Inferior parietal cortex (tissue), 1 donor: ENCODE results near the gene EMC7.

ENCODE experiments used
- DNase-seq: peaks from one replicate; pipeline ENCODE4 v3.0.0-alpha.2; 2016; ENCODE audit errors: extremely low spot score

Gene EMC7

DNA sequence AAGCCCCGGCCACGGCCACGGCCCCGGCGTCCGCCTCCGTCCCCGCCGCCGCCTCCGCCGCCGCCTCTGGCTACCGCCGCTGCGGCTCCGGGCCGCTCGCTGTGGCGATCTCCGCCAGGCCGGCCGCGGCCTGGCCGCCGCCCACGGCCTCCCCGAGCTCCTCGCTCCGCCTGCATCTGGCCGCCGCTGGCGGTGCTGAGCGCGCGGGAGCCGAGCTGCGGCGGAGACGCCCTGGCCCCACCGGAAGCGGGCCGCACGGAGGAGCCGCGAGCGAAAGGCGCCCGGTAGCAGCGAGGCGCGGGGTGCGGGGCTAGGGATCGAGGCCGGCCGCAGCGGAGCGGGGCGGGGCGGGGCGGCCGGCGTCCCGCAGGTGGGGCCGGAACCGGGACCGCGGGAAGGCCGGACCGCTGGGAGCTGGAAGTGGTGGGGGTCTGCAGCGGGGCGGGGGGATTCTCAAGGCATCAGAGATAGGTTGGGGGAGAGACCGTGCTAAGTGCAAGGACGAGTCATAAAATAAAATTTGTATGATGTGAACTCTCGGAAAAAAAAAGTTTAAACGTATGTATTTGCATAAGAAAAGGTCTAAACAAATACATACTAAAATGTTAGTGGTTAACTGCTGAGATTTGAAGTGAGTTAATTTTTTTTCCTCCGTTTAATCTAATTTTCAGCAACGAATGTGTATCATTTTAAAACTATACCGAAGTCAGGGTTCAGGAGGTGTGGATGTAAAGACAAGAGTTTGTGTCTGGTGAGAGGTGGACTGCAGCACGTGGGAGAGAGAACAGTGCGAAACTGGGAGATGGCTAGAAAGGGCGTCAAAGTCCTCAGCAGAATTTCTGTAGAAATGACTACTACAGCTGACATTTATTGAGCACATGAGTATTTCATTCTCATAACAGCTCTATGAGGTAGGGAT lies 62.5 kb downstream of the EMC7 start, which contains the start of gene AVEN:
Gene AVEN, minus strand, starts transcription at position 334 of the 919 bp plus-strand sequence. Its CDS starts 158 bp downstream, at position 176.
- no peak for DNase-seq

DNA sequence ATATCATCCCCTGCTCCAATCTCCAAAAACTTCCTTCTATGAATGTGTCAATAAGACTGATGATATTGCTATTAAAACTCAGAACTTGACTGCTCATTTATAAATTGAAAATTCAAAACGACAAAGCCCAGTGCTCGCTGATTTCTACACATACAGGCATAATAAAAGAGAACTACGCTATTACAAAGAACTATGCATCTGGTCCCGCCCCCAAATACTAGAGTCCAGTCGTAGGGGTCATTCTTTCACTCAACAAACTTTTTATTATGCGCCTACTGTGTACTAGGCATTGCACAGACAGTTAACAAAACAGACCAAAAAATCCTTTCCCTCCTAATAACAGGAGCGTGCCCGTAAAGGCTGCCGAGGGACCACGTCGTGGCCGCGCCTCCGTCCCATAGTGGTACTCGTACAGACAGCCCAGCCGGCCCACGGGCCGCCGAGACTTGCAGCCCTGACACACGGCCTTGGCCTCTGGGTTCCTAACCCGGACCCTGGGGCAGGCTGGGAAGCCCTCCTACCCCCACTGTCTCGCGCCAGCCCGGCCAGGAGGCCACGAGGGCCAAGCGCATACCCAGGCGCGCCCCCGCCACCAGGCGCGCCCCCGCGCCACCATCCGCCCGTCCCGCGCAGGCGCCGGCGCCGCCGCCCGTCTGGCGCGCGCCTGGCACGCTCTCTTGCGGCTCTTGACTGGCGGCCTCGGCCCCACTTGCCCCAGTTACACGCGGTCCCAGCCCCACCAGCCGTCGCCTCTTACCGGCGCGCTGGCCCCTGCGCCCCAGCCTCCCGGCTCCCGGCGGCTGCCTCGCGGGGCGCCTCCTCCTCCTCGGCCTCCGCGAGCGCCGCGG lies 63.4 kb downstream of the EMC7 start:
- peak; percentile 70 for DNase-seq
